ENCODE results near the gene HDAC4. TPM values are rescaled to one million over a fixed set of nuclear protein-coding genes. Genes with fewer than 3 reads are reported as not detected.

HDAC4 gene
- total and polyA plus RNA-seq, 2 of the 4 experiments (the other 2 are of a cell fraction): 4.1 to 7.2 TPM

DNA sequence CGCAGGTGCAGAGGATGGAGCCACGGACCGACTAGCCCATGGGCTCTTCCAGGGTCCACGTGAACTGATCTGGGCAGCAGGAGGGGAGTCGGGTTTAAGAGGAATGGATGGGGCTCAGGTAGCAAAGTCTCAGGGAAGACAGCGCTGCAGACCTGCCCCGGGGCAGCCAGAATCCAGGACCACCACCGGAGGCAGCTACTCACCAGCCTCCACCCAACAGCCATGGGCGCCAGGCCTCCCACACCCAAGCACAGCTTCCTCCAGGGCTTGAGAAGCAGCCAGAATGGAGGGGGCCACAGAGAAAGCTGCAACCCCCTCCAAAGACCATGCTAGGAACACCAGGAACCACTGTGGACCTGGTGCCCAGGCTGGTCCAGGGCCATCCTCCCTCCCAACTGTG, 388.6 kb downstream of the HDAC4 start:
- Histone ChIP-seq H2BK20ac (ENCODE audit: low read depth, low read length) (no peak overlapping the region), H4K5ac (ENCODE audit: low read depth, low read length) (no peak overlapping the region), H3K4me1 (ENCODE audit: control insufficient read depth, insufficient read depth, low read length) (no peaks in the 10 kb centered on the region), H2BK120ac (ENCODE audit: low read depth, low read length) (no peak overlapping the region), H3K4ac (ENCODE audit: low read depth, low read length) (no peak overlapping the region), H2AK5ac (ENCODE audit: low read depth, low read length) (no peak overlapping the region), H2BK5ac (ENCODE audit: low read depth, low read length, poor library complexity, severe bottlenecking) (no peak overlapping the region), H3K4me2 (ENCODE audit: low read depth, low read length) (no peak overlapping the region), H4K91ac (ENCODE audit: insufficient read depth, low read depth, low read length) (no peak overlapping the region), H2AFZ (replicated peaks; ENCODE audit: low read length, poor library complexity) (no peak overlapping the region), H3K23ac (ENCODE audit: low read depth, low read length) (no peak overlapping the region), H3K56ac (ENCODE audit: extremely low read depth, insufficient read depth, low read length) (no peak overlapping the region), H3K27ac (ENCODE audit: insufficient read depth, low read length) (no peak overlapping the region), H3K79me1 (ENCODE audit: low read depth in 1 of 2, low read length in 2 of 2) (no peaks in the 10 kb centered on the region), H3K9ac (ENCODE audit: low read depth, low read length) (no peak overlapping the region), H3K4me3 (ENCODE audit: insufficient read depth, low read depth, low read length) (no peak overlapping the region), H2AK9ac (replicated peaks; ENCODE audit: low read depth, low read length, poor library complexity) (no peak overlapping the region), H3K14ac (replicated peaks; ENCODE audit: low read depth, low read length) (no peak overlapping the region), H3K36me3 (ENCODE audit: control insufficient read depth, insufficient read depth, low read length) (no peaks in the 10 kb centered on the region), H3K18ac (ENCODE audit: low read depth, low read length) (no peak overlapping the region), H3K9me1 (ENCODE audit: insufficient read depth, low read length) (no peaks in the 10 kb centered on the region), H3K9me3 (ENCODE audit: control insufficient read depth, insufficient read depth, low read length) (peaks cover under 1% of the 10 kb centered on the region; the same call in 1 of the 2 replicates), H2BK15ac (ENCODE audit: low read depth, low read length) (no peak overlapping the region), H4K8ac (ENCODE audit: low read depth in 2 of 2, low read length in 2 of 2) (no peak overlapping the region), H4K20me1 (ENCODE audit: insufficient read depth, low read length) (no peaks in the 10 kb centered on the region), H3K27me3 (ENCODE audit: control insufficient read depth, insufficient read depth, low read length) (peaks cover 65% of the 10 kb centered on the region)
- ATAC-seq (ENCODE audit: low read depth) (no peak), DNase-seq (no peak)
- BruUV-seq (replicated peaks): no TSS peak
- CTCF ChIA-PET: no interaction called here
- in situ Hi-C loops (cut with MboI; ENCODE audit: low sequenced_read_pairs): no loop called here
- WGBS, 2 experiments (ENCODE audit: extremely low coverage in 2 of 2, insufficient read length in 1 of 2): no CpG with 5 or more reads among the region's 9 CpGs
- POLR2A ChIA-PET (ENCODE audit: unreplicated experiment): no interaction called here
- dilution Hi-C loops (cut with HindIII; ENCODE audit: low sequenced_read_pairs, unreplicated experiment): no loop called here
- TF ChIP-seq CHD1 (IDR thresholded peaks at IDR 0.05; ENCODE audit: low read depth, low read length): no peak
- TF ChIP-seq RCOR1 (IDR thresholded peaks at IDR 0.05; ENCODE audit: insufficient replicate concordance, low read length): no peak
- TF ChIP-seq, protein P1, sequence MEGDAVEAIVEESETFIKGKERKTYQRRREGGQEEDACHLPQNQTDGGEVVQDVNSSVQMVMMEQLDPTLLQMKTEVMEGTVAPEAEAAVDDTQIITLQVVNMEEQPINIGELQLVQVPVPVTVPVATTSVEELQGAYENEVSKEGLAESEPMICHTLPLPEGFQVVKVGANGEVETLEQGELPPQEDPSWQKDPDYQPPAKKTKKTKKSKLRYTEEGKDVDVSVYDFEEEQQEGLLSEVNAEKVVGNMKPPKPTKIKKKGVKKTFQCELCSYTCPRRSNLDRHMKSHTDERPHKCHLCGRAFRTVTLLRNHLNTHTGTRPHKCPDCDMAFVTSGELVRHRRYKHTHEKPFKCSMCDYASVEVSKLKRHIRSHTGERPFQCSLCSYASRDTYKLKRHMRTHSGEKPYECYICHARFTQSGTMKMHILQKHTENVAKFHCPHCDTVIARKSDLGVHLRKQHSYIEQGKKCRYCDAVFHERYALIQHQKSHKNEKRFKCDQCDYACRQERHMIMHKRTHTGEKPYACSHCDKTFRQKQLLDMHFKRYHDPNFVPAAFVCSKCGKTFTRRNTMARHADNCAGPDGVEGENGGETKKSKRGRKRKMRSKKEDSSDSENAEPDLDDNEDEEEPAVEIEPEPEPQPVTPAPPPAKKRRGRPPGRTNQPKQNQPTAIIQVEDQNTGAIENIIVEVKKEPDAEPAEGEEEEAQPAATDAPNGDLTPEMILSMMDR (conservative IDR thresholded peaks at IDR 0.05; ENCODE audit: low read depth, low read length): no peak
- TF ChIP-seq FOS (IDR thresholded peaks at IDR 0.05; ENCODE audit: low read depth, low read length): no peak
- TF ChIP-seq SMC3 (IDR thresholded peaks at IDR 0.05; ENCODE audit: low read depth, low read length): no peak
- TF ChIP-seq POLR2A (IDR thresholded peaks at IDR 0.05; ENCODE audit: low read depth, low read length): no peak
- no peak for TF ChIP-seq ELK1 (IDR thresholded peaks at IDR 0.05; ENCODE audit: borderline replicate concordance, low read depth, low read length)
- no peak for TF ChIP-seq MXI1 (IDR thresholded peaks at IDR 0.05; ENCODE audit: borderline replicate concordance, low read depth, low read length)
- no peak for TF ChIP-seq MAZ (IDR thresholded peaks at IDR 0.05; ENCODE audit: borderline replicate concordance, low read depth, low read length)
- TF ChIP-seq, protein P2, sequence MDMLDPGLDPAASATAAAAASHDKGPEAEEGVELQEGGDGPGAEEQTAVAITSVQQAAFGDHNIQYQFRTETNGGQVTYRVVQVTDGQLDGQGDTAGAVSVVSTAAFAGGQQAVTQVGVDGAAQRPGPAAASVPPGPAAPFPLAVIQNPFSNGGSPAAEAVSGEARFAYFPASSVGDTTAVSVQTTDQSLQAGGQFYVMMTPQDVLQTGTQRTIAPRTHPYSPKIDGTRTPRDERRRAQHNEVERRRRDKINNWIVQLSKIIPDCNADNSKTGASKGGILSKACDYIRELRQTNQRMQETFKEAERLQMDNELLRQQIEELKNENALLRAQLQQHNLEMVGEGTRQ (IDR thresholded peaks at IDR 0.05; ENCODE audit: low read depth, low read length): no peak
- no peak for TF ChIP-seq RAD21 (IDR thresholded peaks at IDR 0.05; ENCODE audit: low read length)
- no peak for TF ChIP-seq CEBPB (IDR thresholded peaks at IDR 0.05; ENCODE audit: low read depth, low read length)
- TF ChIP-seq RFX5 (IDR thresholded peaks at IDR 0.05; ENCODE audit: low read depth, low read length): no peak
- intact Hi-C loops (cut with micrococcal nuclease): no loop called here

Measured in IMR-90 (cell line).